HG03280 (cell line): ENCODE data around the gene LARP1.

ENCODE experiments used
- ATAC-seq: cut with Tn5 transposase; IDR thresholded peaks from one replicate; pipeline ENCODE4 v1.9.1; 2021; ENCODE audit warnings: mild to moderate bottlenecking, moderate library complexity; ENCODE audit not compliant: unreplicated experiment

Gene LARP1

DNA sequence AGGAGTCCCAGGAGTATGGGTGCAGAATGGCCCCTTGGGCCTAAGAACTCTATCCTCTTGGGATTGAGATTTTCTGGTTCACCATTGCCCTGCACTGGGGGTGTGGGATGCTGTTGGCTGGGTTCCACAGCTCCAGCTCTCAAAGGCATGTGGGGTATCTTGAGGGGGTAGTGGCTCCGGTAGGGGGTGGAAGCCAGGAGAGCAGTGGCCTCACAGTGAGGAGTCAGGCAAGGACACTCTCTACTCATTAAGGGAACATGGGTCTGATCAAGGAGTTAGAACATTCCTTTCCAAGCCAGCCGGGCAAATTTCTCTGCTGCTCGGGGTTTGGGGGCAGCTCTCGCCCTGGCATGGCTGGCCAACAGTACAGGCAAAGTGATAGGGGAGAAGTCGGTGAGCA, 33.0 kb downstream of the LARP1 start:
- no peak for ATAC-seq

DNA sequence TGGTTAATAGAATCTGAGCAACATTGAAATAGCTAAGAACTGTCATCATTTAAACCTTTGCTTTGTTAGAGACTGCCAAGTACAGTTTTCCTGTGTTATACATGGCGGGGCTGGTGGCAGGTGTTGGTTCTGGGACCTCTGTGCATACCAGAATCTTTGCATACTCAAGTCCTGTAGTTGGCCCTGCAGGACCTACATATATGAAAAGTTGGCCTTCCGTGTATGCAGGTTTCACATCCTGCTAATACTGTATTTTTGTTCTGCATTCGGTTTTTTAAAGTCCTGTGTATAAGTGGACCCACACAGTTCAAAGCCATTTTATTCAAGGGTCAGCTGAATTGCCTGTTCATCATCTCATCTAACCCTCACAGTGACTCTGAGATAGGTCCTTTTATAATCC, 36.4 kb downstream of the LARP1 start:
- ATAC-seq: peak; percentile 93

DNA sequence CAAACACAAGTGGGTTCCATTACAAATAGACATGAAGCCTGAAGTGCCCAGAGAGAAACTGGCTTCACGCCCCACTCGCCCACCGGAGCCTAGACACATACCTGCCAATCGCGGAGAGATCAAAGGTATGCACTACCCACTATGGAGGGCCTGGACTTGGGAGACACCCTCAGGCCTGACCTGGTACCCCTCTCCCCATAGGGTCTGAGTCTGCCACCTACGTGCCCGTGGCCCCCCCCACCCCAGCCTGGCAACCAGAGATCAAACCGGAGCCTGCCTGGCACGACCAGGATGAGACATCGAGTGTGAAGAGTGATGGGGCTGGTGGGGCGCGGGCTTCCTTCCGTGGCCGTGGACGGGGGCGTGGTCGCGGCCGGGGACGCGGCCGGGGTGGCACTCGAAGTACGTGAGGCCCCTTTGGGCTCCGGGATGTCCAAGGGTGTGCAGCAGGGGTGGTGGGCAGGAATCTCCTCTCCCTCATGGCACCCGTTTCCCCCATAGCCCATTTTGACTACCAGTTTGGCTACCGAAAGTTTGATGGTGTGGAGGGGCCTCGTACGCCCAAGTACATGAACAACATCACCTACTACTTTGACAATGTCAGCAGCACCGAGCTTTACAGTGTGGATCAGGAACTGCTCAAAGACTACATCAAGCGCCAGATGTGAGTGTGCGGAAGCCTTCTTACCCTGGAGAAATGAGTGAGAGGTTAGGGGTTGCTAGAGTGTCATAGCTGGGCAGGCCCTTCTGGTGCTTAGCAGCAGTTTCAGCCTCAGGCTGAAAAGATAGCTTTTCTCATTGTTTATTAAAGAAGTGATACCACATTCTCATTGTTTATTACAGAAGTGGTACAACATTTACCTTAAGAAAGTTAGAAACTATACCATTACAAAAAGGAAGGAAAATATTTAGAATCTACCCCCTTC, 38.7 kb downstream of the LARP1 start:
- ATAC-seq: no peak

DNA sequence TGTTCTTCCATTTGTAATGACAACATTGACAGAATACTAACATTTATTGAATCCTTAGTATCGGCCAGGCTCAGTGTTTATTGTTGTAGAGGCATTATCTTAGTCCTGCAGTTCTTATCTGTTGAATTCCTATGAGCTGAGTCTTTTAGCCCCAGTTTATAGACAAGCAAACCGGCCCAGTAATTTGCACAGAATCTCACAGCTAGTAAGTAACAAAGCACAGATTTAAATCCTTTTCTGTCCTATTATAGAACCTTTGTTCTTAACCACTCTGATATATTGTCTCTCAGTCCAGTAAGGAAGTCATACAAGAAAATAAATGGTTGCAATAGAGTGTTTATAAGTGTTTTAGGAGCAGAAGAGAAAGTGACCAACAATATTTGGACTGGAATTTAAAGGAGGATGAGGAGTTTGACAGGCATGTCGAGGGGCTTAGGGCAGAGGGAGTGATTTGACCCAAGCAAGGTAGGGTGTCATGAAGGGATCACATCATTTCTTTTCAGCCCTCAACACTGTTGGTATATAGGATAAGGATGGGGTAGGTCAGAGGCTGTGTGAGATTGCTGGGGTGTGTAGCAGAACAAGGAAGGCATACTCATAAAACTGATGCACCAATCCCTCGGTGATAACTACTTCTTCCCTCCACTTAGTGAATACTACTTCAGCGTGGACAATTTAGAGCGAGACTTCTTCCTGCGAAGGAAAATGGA, 39.5 kb downstream of the LARP1 start:
- ATAC-seq: no peak

GRCh38 chr5:154795235-154795596, 40.0 kb downstream of the LARP1 start:
- no peak for ATAC-seq

- no peak for ATAC-seq
These were observed 42.6 kb downstream of the LARP1 start for GRCh38 chr5:154797762-154798161.

DNA sequence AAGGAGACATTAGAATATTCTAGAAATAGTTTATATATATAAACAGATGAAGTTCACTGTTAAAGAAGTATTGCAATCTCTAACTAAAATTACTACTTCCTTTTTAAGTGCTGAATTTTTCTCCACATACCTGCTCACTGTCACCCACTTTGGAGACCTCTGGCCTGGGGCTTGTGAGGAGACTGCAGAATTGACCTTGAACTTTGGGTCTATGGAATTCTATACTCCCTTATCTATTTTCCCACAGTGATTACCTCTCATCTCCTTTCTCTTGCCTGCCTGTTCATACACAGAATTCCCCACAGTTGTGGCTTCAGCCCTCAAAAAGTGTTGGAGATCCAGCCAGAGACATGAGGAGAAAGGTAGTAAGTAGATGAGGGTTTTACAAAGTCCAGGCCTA, 45.4 kb downstream of the LARP1 start:
- no peak for ATAC-seq

DNA sequence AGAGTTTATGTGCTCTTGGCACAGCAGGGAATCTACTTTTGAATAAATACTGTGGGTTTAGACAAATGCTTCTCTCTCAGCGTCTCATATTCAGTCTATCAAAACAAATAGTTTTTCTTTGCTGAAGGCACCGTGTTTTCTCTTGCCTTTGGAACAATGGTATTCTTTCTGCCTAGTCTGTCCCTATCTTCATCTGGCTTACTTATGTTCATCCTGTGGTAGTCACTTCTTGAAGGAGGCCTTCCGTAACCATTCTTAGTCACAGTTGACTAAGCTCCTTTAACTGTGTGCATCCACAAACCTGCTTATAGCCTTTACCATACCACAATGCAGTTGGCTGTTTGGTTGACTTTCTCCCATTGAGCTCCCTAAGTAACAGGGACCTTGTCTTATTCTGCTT, 45.9 kb downstream of the LARP1 start:
- ATAC-seq: no peak

DNA sequence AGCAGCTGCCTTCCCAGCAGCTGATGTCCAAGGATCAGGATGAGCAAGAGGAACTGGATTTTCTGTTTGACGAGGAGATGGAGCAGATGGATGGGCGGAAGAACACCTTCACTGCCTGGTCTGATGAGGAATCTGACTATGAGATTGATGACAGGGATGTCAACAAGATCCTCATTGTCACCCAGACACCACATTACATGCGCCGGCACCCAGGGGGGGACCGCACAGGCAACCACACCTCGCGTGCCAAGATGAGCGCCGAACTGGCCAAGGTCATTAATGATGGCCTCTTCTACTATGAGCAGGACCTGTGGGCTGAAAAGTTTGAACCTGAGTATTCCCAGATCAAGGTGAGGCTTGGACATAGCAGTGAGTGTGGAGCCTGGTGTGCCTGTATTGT, 46.9 kb downstream of the LARP1 start:
- no peak for ATAC-seq

- ATAC-seq: no peak
These were observed 51.0 kb downstream of the LARP1 start for GRCh38 chr5:154806176-154806575.

DNA sequence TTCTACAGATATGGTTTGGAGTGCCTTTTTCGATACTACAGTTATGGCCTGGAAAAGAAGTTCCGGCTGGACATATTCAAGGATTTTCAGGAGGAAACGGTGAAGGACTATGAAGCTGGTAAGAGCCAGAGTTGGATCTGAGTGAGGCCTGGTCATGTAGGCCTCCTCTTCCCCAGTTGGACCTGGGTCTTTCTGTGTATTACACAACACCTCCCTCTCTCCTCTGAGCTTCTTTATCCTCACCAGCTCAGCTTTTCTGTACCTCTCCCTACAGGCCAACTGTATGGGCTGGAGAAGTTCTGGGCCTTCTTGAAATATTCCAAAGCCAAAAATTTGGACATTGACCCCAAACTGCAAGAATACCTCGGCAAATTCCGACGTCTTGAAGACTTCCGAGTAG, 56.1 kb downstream of the LARP1 start:
- no peak for ATAC-seq

GRCh38 chr5:154811653-154812465, 56.7 kb downstream of the LARP1 start:
- ATAC-seq: no peak

- no peak for ATAC-seq
These were observed 58.0 kb downstream of the LARP1 start for GRCh38 chr5:154813158-154813557.

GRCh38 chr5:154813736-154814135, 58.6 kb downstream of the LARP1 start:
- no peak for ATAC-seq

DNA sequence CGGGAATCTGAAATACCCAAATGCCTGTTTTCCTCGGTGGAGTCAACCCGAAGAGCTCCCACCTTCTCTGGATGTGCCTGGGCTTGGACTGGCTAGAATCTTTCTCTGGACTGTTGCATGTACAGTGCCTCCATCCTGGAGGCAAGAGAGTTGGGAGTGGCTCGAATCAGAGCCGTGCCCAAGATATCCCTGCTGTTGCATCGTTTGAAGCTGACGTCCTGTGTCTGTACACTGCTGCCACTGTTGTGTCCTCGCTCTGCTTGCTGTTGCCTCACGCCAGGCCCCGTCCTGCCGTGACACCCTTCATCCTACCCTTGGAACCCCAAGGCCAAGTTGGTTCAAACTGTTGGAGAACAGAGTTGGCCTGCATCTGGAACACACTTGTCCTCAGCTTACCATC, 59.8 kb downstream of the LARP1 start:
- ATAC-seq: no peak

GRCh38 chr5:154815684-154816247, 60.6 kb downstream of the LARP1 start:
- ATAC-seq: no peak

DNA sequence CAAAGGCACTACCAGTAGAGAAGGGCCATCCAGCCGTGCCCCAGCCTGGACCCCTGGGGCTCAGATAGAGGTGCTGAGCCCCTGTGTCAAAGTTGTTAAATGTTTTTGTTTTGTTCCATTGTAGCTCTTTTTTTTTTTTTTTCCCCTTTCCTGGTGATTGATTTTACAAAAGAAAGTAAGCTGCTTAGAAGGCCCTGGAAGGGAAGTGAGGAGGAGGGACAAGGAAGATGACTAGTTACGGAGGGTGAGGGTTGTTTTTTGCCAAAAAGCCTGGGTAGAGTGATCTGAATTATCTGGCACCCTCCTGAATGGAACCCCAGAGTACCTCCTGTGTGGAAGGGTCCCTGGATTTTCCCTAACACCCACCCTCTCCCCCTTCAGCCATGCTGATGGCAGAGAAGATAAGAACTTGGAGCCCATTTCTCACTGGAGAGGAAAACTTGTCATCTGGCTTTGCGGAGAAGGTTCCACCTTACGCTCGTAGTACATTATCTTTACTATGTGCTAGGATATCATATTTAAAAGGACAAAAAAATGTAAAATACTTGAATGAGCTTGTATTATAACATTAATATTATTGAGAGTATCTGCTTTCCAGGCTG, 61.8 kb downstream of the LARP1 start:
- no peak for ATAC-seq

- no peak for ATAC-seq
These were observed 62.6 kb downstream of the LARP1 start for GRCh38 chr5:154817815-154818214.

- no peak for ATAC-seq
These were observed 63.4 kb downstream of the LARP1 start for GRCh38 chr5:154818471-154819116.

GRCh38 chr5:154819546-154819945, 64.4 kb downstream of the LARP1 start:
- no peak for ATAC-seq
